ENCODE results near the gene CACTIN.

CACTIN gene

GRCh38 chr19:3608750-3609322 is 17.8 kb downstream of the CACTIN start:
- no peak overlapping the region for H3K27ac ChIP-seq
- H3K9ac ChIP-seq, result no peak overlapping the region

GRCh38 chr19:3608079-3608641 is 18.4 kb downstream of the CACTIN start:
- no peak overlapping the region for H3K4me3 ChIP-seq (IDR thresholded peaks at IDR 0.05; ENCODE audit: insufficient read depth, low read depth, low read length)
- H3K27me3 ChIP-seq (ENCODE audit: insufficient read depth, low read depth), result no peaks in the 10 kb centered on the region; the same call in 1 of the 2 replicates
- H3K9ac ChIP-seq, result no peak overlapping the region
- no peaks in the 10 kb centered on the region for H3K79me2 ChIP-seq (ENCODE audit: insufficient read depth, low read depth)
- no peak for TF ChIP-seq CTCF (conservative IDR thresholded peaks at IDR 0.05; ENCODE audit: low read depth, low read length)
- no peaks in the 10 kb centered on the region for H4K20me1 ChIP-seq (ENCODE audit: insufficient read depth)
- H2AFZ ChIP-seq (ENCODE audit: low read depth), result no peak overlapping the region
- no peak overlapping the region for H3K4me2 ChIP-seq
- no peak overlapping the region for H3K27ac ChIP-seq
- no peaks in the 10 kb centered on the region for H3K36me3 ChIP-seq (ENCODE audit: insufficient read depth)
- peaks cover 5% of the 10 kb centered on the region for H3K4me1 ChIP-seq (ENCODE audit: low read depth, poor library complexity, severe bottlenecking)

More at GRCh38 chr19:3608750-3609322, 17.8 kb downstream of the CACTIN start:
- H3K36me3 ChIP-seq (ENCODE audit: insufficient read depth), result no peaks in the 10 kb centered on the region
- H3K27me3 ChIP-seq (ENCODE audit: insufficient read depth, low read depth), result no peaks in the 10 kb centered on the region; the same call in 1 of the 2 replicates
- H2AFZ ChIP-seq (ENCODE audit: low read depth), result no peak overlapping the region
- H3K79me2 ChIP-seq (ENCODE audit: insufficient read depth, low read depth), result no peaks in the 10 kb centered on the region
- TF ChIP-seq CTCF (conservative IDR thresholded peaks at IDR 0.05; ENCODE audit: low read depth, low read length), result no peak
- H4K20me1 ChIP-seq (ENCODE audit: insufficient read depth), result no peaks in the 10 kb centered on the region
- H3K4me1 ChIP-seq (ENCODE audit: low read depth, poor library complexity, severe bottlenecking), result peaks cover 5% of the 10 kb centered on the region
- H3K4me2 ChIP-seq, result no peak overlapping the region
- no peak overlapping the region for H3K4me3 ChIP-seq (IDR thresholded peaks at IDR 0.05; ENCODE audit: insufficient read depth, low read depth, low read length)

- Histone ChIP-seq H2AFZ (ENCODE audit: low read depth) (no peak overlapping the region), H3K9ac (no peak overlapping the region), H3K36me3 (ENCODE audit: insufficient read depth) (no peaks in the 10 kb centered on the region), H3K27ac (no peak overlapping the region), H3K4me3 (IDR thresholded peaks at IDR 0.05; ENCODE audit: insufficient read depth, low read depth, low read length) (no peak overlapping the region), H4K20me1 (ENCODE audit: insufficient read depth) (no peaks in the 10 kb centered on the region), H3K4me2 (no peak overlapping the region), H3K27me3 (ENCODE audit: insufficient read depth, low read depth) (no peaks in the 10 kb centered on the region; the same call in 1 of the 2 replicates), H3K79me2 (ENCODE audit: insufficient read depth, low read depth) (no peaks in the 10 kb centered on the region), H3K4me1 (ENCODE audit: low read depth, poor library complexity, severe bottlenecking) (peaks cover 5% of the 10 kb centered on the region)
- no peak for TF ChIP-seq CTCF (conservative IDR thresholded peaks at IDR 0.05; ENCODE audit: low read depth, low read length)
Observed at GRCh38 chr19:3607303-3608078, 19.1 kb downstream of the CACTIN start.

GRCh38 chr19:3606690-3607289 is 19.8 kb downstream of the CACTIN start, which contains the start of gene TBXA2R:
Gene TBXA2R (minus strand): TSS chr19:3606875. CDS start chr19:3600634, 6,241 bp downstream.
- H3K4me1 ChIP-seq (ENCODE audit: low read depth, poor library complexity, severe bottlenecking), result peaks cover 5% of the 10 kb centered on the region
- H3K27ac ChIP-seq, result no peak within 1 kb of the TSS
- H3K36me3 ChIP-seq (ENCODE audit: insufficient read depth), result no peaks in the 10 kb centered on the region
- no peaks in the 10 kb centered on the region for H4K20me1 ChIP-seq (ENCODE audit: insufficient read depth)
- no peaks in the 10 kb centered on the region; the same call in 1 of the 2 replicates for H3K27me3 ChIP-seq (ENCODE audit: insufficient read depth, low read depth)
- TF ChIP-seq CTCF (conservative IDR thresholded peaks at IDR 0.05; ENCODE audit: low read depth, low read length), result no peak
- peak within 1 kb of the TSS; percentile 42; the same call in 1 of the 2 replicates for H3K4me2 ChIP-seq
- peak within 1 kb of the TSS; percentile 57; the same call in 1 of the 2 replicates for H2AFZ ChIP-seq (ENCODE audit: low read depth)
- no peak within 1 kb of the TSS; the same call in 1 of the 2 replicates for H3K9ac ChIP-seq
- H3K79me2 ChIP-seq (ENCODE audit: insufficient read depth, low read depth), result no peaks in the 10 kb centered on the region
- H3K4me3 ChIP-seq (IDR thresholded peaks at IDR 0.05; ENCODE audit: insufficient read depth, low read depth, low read length), result no peak within 1 kb of the TSS
